Heart left ventricle (tissue), 13 donors: ENCODE measurements around the gene NFX1.

Experiments used
- CTCF ChIP-seq, 12 donors: fragments of 200-600 bp; sonication (generic) in 4 of 12; IDR thresholded peaks; one replicate each; pipeline versions ENCODE4 v1.5.0 to v1.8.0; 2018 to 2022; ENCODE audit warnings: antibody characterized with exemption in 12 of 12, mild to moderate bottlenecking in 5 of 12
- POLR2A ChIP-seq, 2 donors: fragments of 450-650 bp; IDR thresholded peaks; one replicate each; pipeline ENCODE4 v1.6.1; 2017; ENCODE audit warnings: antibody characterized with exemption in 2 of 2, mild to moderate bottlenecking in 2 of 2, moderate library complexity in 2 of 2
- donor health status: ischemic (EF 13 %, LVEDD 7.1; RV severe dilation, severe dysfunction).
- donor health status: DM: no; HTN: yes; CAD: no.
- donor health status: DM: no; HTN: no; CAD: no.
- donor health status: ischemic (EF 25% LVEDD 6.9; RV normal size, moderate dysfunction).
- donor health status: ischemic (EF 25% LVEDD 5.7; RV mildly dilated, moderate dysfunction).
- donor health status: ischemic (EF 35%, LVEDD 5.7; RV mildly dilated, moderate dysfunction).
- donor health status: nonischemic (EF 11% LVEDD 7.7; RV severe dilation, severe dysfunction).
- donor health status: DM: yes; HTN: yes; CAD: no.
- donor health status: PGD.
- donor health status: ischemic (EF 29% LVEDD 5.4; RV normal size, mild dysfunction).
- donor health status: nonischemic (EF 23%, LVEDD 6.1; RV moderate dilation, normal function).

GRCh38 chr9:33419708-33420303 is 129.5 kb downstream of the NFX1 start:
- no peak for TF ChIP-seq CTCF (IDR thresholded peaks at IDR 0.05)
- no peak for TF ChIP-seq POLR2A (IDR thresholded peaks at IDR 0.05)
